Endothelial cell of umbilical vein (primary cell): ENCODE data around the gene VEZT. TPM values are rescaled to one million over a fixed set of nuclear protein-coding genes. Genes with fewer than 3 reads are reported as not detected.

Experiments used
- BruUV-seq: library from RNA; stranded (reverse); fragments of 400-500 nt; replicated peaks from 2 replicates; lab custom pipeline; 2021; lab: Mats Ljungman, UMichigan
- CTCF ChIA-PET: fragments of 300-600, 350-600 bp; sonication (Branson Sonifier 250); formaldehyde crosslinking; loops from one replicate; lab custom pipeline; 2021; ENCODE audit warnings: antibody characterized with exemption, inconsistent platforms; lab: Charles Lee
- POLR2A ChIA-PET: fragments of 300-600, 350-600 bp; sonication (Branson Sonifier 250); formaldehyde crosslinking; loops from one replicate; lab custom pipeline; 2021; ENCODE audit warnings: antibody characterized with exemption, inconsistent platforms; lab: Charles Lee
- DNase-seq: peaks from one replicate; pipeline ENCODE4 v3.0.0-alpha.2; 2011; ENCODE audit warnings: low read depth, low spot score
- FAIRE-seq: peaks from 2 replicates; lab custom pipeline; 2011; peaks lifted over from hg19 to GRCh38; lab: Jason Lieb, UNC
- H2AFZ ChIP-seq: 2 replicates; pipeline ENCODE4 v1.6.0; 2012; ENCODE audit warnings: low read depth, low read length, control low read depth, inconsistent platforms
- H3K27ac ChIP-seq: 2 replicates; pipeline ENCODE4 v1.5.1; 2011; ENCODE audit warnings: low read depth, mild to moderate bottlenecking, control low read depth, low read length, moderate library complexity; ENCODE audit not compliant: insufficient read depth
- H3K27me3 ChIP-seq, 2 experiments: 2 replicates each; pipeline versions ENCODE4 v1.6.0 to v1.6.1; 2011; ENCODE audit warnings: low read length in 2 of 2, mixed read lengths in 1 of 2; ENCODE audit not compliant: control insufficient read depth in 2 of 2, insufficient read depth in 2 of 2
- H3K36me3 ChIP-seq, 2 experiments: 2 replicates in 1 of 2; 3 replicates in 1 of 2; pipeline ENCODE4 v1.5.1; 2011; ENCODE audit warnings: low read length in 2 of 2, mild to moderate bottlenecking in 1 of 2, moderate library complexity in 1 of 2; ENCODE audit not compliant: control insufficient read depth in 2 of 2, insufficient read depth in 2 of 2; ENCODE audit errors: extremely low read depth in 1 of 2
- H3K4me1 ChIP-seq: 3 replicates; pipeline ENCODE4 v1.5.1; 2011; ENCODE audit warnings: mild to moderate bottlenecking, low read length; ENCODE audit not compliant: control insufficient read depth, insufficient read depth; ENCODE audit errors: extremely low read depth
- H3K4me2 ChIP-seq: 2 replicates; pipeline ENCODE4 v1.6.1; 2011; ENCODE audit warnings: low read length, control low read depth, mixed read lengths; ENCODE audit not compliant: insufficient read depth
- H3K4me3 ChIP-seq, 3 experiments: fragments of 200-600 bp in 1 of 3; sonication (generic), shearing (Covaris generic) in 1 of 3; replicated peaks in 1 of 3; 2 replicates each; pipeline ENCODE4 v1.5.1; 2011 to 2016; ENCODE audit warnings: control low read depth in 3 of 3, low read length in 3 of 3, mild to moderate bottlenecking in 2 of 3, inconsistent platforms in 1 of 3, low read depth in 1 of 3, moderate library complexity in 1 of 3; ENCODE audit not compliant: insufficient read depth in 1 of 3
- H3K79me2 ChIP-seq: 2 replicates; pipeline ENCODE4 v1.6.0; 2012; ENCODE audit warnings: low read length, inconsistent platforms; ENCODE audit not compliant: control insufficient read depth, insufficient read depth
- H3K9ac ChIP-seq: replicated peaks from 2 replicates; pipeline ENCODE3; 2011; ENCODE audit warnings: low read length, control low read depth; ENCODE audit not compliant: insufficient read depth; ENCODE audit errors: extremely low read depth
- H3K9me1 ChIP-seq: replicated peaks from 3 replicates; pipeline ENCODE4 v1.6.0; 2011; ENCODE audit warnings: mild to moderate bottlenecking, low read length; ENCODE audit not compliant: control insufficient read depth, insufficient read depth; ENCODE audit errors: extremely low read depth
- H3K9me3 ChIP-seq: replicated peaks from 2 replicates; pipeline ENCODE4 v1.5.1; 2012; ENCODE audit warnings: low read length, inconsistent platforms; ENCODE audit not compliant: control insufficient read depth, insufficient read depth
- H4K20me1 ChIP-seq: replicated peaks from 2 replicates; pipeline ENCODE3; 2011; ENCODE audit warnings: mild to moderate bottlenecking, low read length; ENCODE audit not compliant: control insufficient read depth, insufficient read depth; ENCODE audit errors: extremely low read depth
- CTCF ChIP-seq, 2 donors: IDR thresholded peaks; 1 replicate in 1 of 2; 2 replicates in 1 of 2; pipeline ENCODE4 v1.5.1; 2011; ENCODE audit warnings: low read length in 2 of 2, mild to moderate bottlenecking in 2 of 2, moderate library complexity in 2 of 2, control low read depth in 1 of 2, inconsistent platforms in 1 of 2, low read depth in 1 of 2; ENCODE audit not compliant: insufficient read depth in 1 of 2; ENCODE audit errors: extremely low read depth in 1 of 2
- EZH2 ChIP-seq: IDR thresholded peaks from 2 replicates; pipeline ENCODE4 v1.6.1; 2012; ENCODE audit warnings: borderline replicate concordance, low read depth, mild to moderate bottlenecking, moderate library complexity, low read length, inconsistent platforms; ENCODE audit not compliant: severe bottlenecking
- FOS ChIP-seq: IDR thresholded peaks from 2 replicates; pipeline ENCODE4 v1.6.1; 2011; ENCODE audit warnings: mild to moderate bottlenecking, low read length, moderate library complexity, borderline replicate concordance; ENCODE audit not compliant: insufficient read depth
- GATA2 ChIP-seq: IDR thresholded peaks from 2 replicates; pipeline ENCODE4 v1.7.0; 2011; ENCODE audit warnings: low read depth, mild to moderate bottlenecking, moderate library complexity, mixed read lengths, low read length; ENCODE audit not compliant: insufficient read length, insufficient read depth
- JUN ChIP-seq: IDR thresholded peaks from 2 replicates; pipeline ENCODE4 v1.6.1; 2011; ENCODE audit warnings: borderline replicate concordance, low read depth; ENCODE audit not compliant: insufficient read length, insufficient read depth
- MYC ChIP-seq: IDR thresholded peaks from one replicate; pipeline ENCODE4 v1.6.1; 2011; ENCODE audit warnings: mild to moderate bottlenecking, low read depth, low read length
- POLR2A ChIP-seq: IDR thresholded peaks from 2 replicates; pipeline ENCODE4 v1.6.1; 2012; ENCODE audit warnings: low read depth, mild to moderate bottlenecking, control low read depth, low read length
- POLR2AphosphoS5 ChIP-seq: IDR thresholded peaks from 2 replicates; pipeline ENCODE4 v1.6.1; 2012; ENCODE audit warnings: low read depth, mild to moderate bottlenecking, control low read depth, low read length, moderate library complexity; ENCODE audit not compliant: insufficient read depth
- dilution Hi-C: fragments of 300-500 bp; cut with MboI; formaldehyde crosslinking; loops from one replicate; pipeline ENCODE4 v1.15.0; 2019; ENCODE audit warnings: low sequenced_read_pairs; ENCODE audit not compliant: extremely low pct_ligation_motif_present
- intact Hi-C: fragments of 100-400 bp; cut with micrococcal nuclease; formaldehyde crosslinking; loops from one replicate; pipeline ENCODE4 v1.10.0; 2022
- polyA plus RNA-seq, 4 experiments: library from polyadenylated mRNA; depleted of rRNA in 3 of 4; stranded (reverse) in 3 of 4; unstranded in 1 of 4; fragments of >200 nt; gene quantifications; 2 replicates each; pipeline versions ENCODE4 v1.2.1 to v1.2.3, GENCODE V29; 2011 to 2012; ENCODE audit warnings: missing spikeins in 1 of 4
- total RNA-seq: library from RNA; stranded (reverse); gene quantifications from 2 replicates; pipeline ENCODE4 v1.2.3, GENCODE V29; 2021
- TF ChIP-seq, protein P1 (sequence below): IDR thresholded peaks from 2 replicates; pipeline ENCODE4 v1.6.1; 2011; ENCODE audit not compliant: insufficient read depth, insufficient read length

The VEZT gene
- total and polyA plus RNA-seq, 2 donors (not counting 3 experiments of a cell fraction or from before 2014, with no cell fraction given), result 57.8 to 91.3 TPM

- FAIRE-seq (no peak), DNase-seq (peak; percentile 52)
- Histone ChIP-seq H3K9me1 (no peaks in the 10 kb centered on the region), H3K27ac (peak overlapping the region; percentile 57), H3K4me2 (peak overlapping the region; percentile 62), H3K27me3 (no peaks in the 10 kb centered on the region), H3K4me1 (peaks cover 25% of the 10 kb centered on the region), H2AFZ (no peak overlapping the region), H3K9me3 (no peaks in the 10 kb centered on the region), H3K36me3 (no peaks in the 10 kb centered on the region), H3K79me2 (no peaks in the 10 kb centered on the region), H4K20me1 (no peaks in the 10 kb centered on the region), H3K4me3 (peak overlapping the region in 1 of 3 experiments; percentile 21), H3K9ac (no peak overlapping the region)
- no TSS peak for BruUV-seq
- no peak for TF ChIP-seq MYC
- TF ChIP-seq POLR2AphosphoS5, result no peak
- TF ChIP-seq CTCF (IDR thresholded peaks at IDR 0.05; ENCODE audit: extremely low read depth in 1 of 2, insufficient read depth in 1 of 2, low read depth in 1 of 2, low read length in 2 of 2), result no peak
- TF ChIP-seq GATA2, result no peak
- TF ChIP-seq, protein P1, sequence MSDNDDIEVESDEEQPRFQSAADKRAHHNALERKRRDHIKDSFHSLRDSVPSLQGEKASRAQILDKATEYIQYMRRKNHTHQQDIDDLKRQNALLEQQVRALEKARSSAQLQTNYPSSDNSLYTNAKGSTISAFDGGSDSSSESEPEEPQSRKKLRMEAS, result no peak
- no peak for TF ChIP-seq POLR2A
- TF ChIP-seq EZH2, result no peak
- TF ChIP-seq JUN, result no peak
- TF ChIP-seq FOS, result no peak
- intact Hi-C loops (no loop called here), dilution Hi-C loops (no loop called here)
- ChIA-PET CTCF (interaction anchor here (0.5 to 1.9 kb wide), 5 partner anchors 9 to 35 kb away, joined by 3 to 5 read pairs (median 3); no protein-coding TSS in a partner anchor), POLR2A (no interaction called here)
These were observed 40.3 kb upstream of the VEZT start for GRCh38 chr12:95177201-95177768.
